Keratinocyte (primary cell): ENCODE results near the gene XCL2. TPM values are rescaled to one million over a fixed set of nuclear protein-coding genes. Genes with fewer than 3 reads are reported as not detected.
"Not testable (repeated sequence)": the region's sequence is repeated elsewhere in the genome, so short reads cannot be mapped to it uniquely, and the experiment has no call there.

Experiments used
- DNase-seq: peaks from one replicate; pipeline ENCODE4 v3.0.0-alpha.2; 2011; ENCODE audit warnings: low read depth, missing footprints, low spot score
- FAIRE-seq: peaks from 2 replicates; lab custom pipeline; 2011; peaks lifted over from hg19 to GRCh38; lab: Jason Lieb, UNC
- H2AFZ ChIP-seq: 2 replicates; pipeline ENCODE4 v1.6.0; 2012; ENCODE audit warnings: low read length, control low read depth, inconsistent platforms; ENCODE audit not compliant: control insufficient read depth
- H3K27ac ChIP-seq: 2 replicates; pipeline ENCODE4 v1.5.1; 2011; ENCODE audit warnings: low read length; ENCODE audit not compliant: control insufficient read depth, insufficient read depth
- H3K27me3 ChIP-seq: 3 replicates; pipeline ENCODE4 v1.6.0; 2011; ENCODE audit warnings: low read length; ENCODE audit not compliant: control insufficient read depth, insufficient read depth; ENCODE audit errors: extremely low read depth
- H3K36me3 ChIP-seq, 2 experiments: 2 replicates in 1 of 2; 3 replicates in 1 of 2; pipeline ENCODE4 v1.5.1; 2011; ENCODE audit warnings: low read length in 2 of 2, mild to moderate bottlenecking in 1 of 2; ENCODE audit not compliant: control insufficient read depth in 2 of 2, insufficient read depth in 2 of 2; ENCODE audit errors: extremely low read depth in 1 of 2
- H3K4me1 ChIP-seq: 3 replicates; pipeline ENCODE4 v1.5.1; 2011; ENCODE audit warnings: low read length; ENCODE audit not compliant: control insufficient read depth, insufficient read depth; ENCODE audit errors: extremely low read depth
- H3K4me2 ChIP-seq: 3 replicates; pipeline ENCODE4 v1.6.0; 2011; ENCODE audit warnings: low read depth, low read length; ENCODE audit not compliant: control insufficient read depth, insufficient read depth; ENCODE audit errors: extremely low read depth
- H3K4me3 ChIP-seq, 3 experiments: fragments of 200-600 bp in 1 of 3; sonication (generic) in 1 of 3; 2 replicates in 2 of 3; 3 replicates in 1 of 3; pipeline ENCODE4 v1.5.1; 2011 to 2016; ENCODE audit warnings: low read length in 3 of 3, mild to moderate bottlenecking in 3 of 3, control low read depth in 2 of 3, inconsistent platforms in 1 of 3, low read depth in 1 of 3, mixed read lengths in 1 of 3, mixed run types in 1 of 3, moderate library complexity in 1 of 3; ENCODE audit not compliant: control insufficient read depth in 2 of 3, insufficient read depth in 2 of 3; ENCODE audit errors: extremely low read depth in 1 of 3
- H3K79me2 ChIP-seq: 2 replicates; pipeline ENCODE4 v1.6.0; 2012; ENCODE audit warnings: low read length; ENCODE audit not compliant: control insufficient read depth, insufficient read depth
- H3K9ac ChIP-seq: 3 replicates; pipeline ENCODE4 v1.6.0; 2011; ENCODE audit warnings: low read length; ENCODE audit not compliant: control insufficient read depth, insufficient read depth; ENCODE audit errors: extremely low read depth
- H3K9me1 ChIP-seq: 3 replicates; pipeline ENCODE4 v1.6.0; 2011; ENCODE audit warnings: low read length; ENCODE audit not compliant: control insufficient read depth, insufficient read depth; ENCODE audit errors: extremely low read depth
- H3K9me3 ChIP-seq: 2 replicates; pipeline ENCODE4 v1.5.1; 2012; ENCODE audit warnings: low read depth, low read length; ENCODE audit not compliant: control insufficient read depth
- H4K20me1 ChIP-seq: 3 replicates; pipeline ENCODE4 v1.6.0; 2011; ENCODE audit warnings: low read length; ENCODE audit not compliant: control insufficient read depth, insufficient read depth; ENCODE audit errors: extremely low read depth
- EZH2 ChIP-seq: IDR thresholded peaks from one replicate; pipeline ENCODE4 v1.6.1; 2012; ENCODE audit warnings: inconsistent platforms, mild to moderate bottlenecking, low read length, moderate library complexity
- dilution Hi-C: fragments of 300-500 bp; cut with MboI; formaldehyde crosslinking; loops from one replicate; pipeline ENCODE4 v1.7.0; 2020; ENCODE audit warnings: low sequenced_read_pairs; ENCODE audit not compliant: extremely low pct_ligation_motif_present
- polyA plus RNA-seq, 5 experiments: library from polyadenylated mRNA; depleted of rRNA in 3 of 5; stranded (reverse) in 3 of 5; stranded (forward) in 1 of 5; unstranded in 1 of 5; fragments of >200 nt; gene quantifications; 1 replicate in 1 of 5; 2 replicates in 3 of 5; 3 replicates in 1 of 5; pipeline versions ENCODE4 v1.2.1 to v1.2.3, GENCODE V29; 2011 to 2012; ENCODE audit warnings: missing spikeins in 2 of 5, low read depth in 1 of 5, low replicate concordance in 1 of 5
- TF ChIP-seq, protein P1 (sequence below), 3 experiments: IDR thresholded peaks in 1 of 3; conservative IDR thresholded peaks in 1 of 3; optimal IDR thresholded peaks in 1 of 3; 2 replicates in 2 of 3; 3 replicates in 1 of 3; pipeline versions ENCODE3 to v1.5.1; 2011; ENCODE audit warnings: low read length in 3 of 3, mild to moderate bottlenecking in 3 of 3, moderate library complexity in 2 of 3, control low read depth in 1 of 3, inconsistent platforms in 1 of 3; ENCODE audit not compliant: insufficient read depth in 2 of 3; ENCODE audit errors: extremely low read depth in 1 of 3

XCL2 gene
- polyA plus RNA-seq, 1 donor (not counting 4 experiments of a cell fraction or from before 2014, with no cell fraction given), result not detected

DNA sequence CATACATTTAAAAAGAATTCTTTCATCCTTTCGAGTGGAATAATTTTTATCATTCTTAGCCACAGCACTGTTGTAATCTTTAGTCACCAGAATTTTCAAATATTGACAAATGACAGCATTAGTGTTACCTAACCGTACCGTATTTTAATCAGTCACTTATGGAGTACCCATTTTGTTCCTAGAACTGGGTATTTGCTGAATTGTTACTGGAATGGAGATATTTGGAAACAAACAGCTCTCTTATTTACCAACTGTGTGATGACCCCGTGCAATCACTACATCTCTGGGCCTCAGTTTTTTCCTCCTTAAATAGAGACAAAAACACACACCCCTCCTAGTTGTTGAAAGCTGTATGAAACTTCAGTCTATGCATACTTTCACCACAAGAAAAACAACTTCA lies 7.9 kb upstream of the XCL2 start:
- Histone ChIP-seq H3K36me3 (no peaks in the 10 kb centered on the region), H4K20me1 (no peaks in the 10 kb centered on the region), H3K27ac (no peak overlapping the region), H3K79me2 (no peaks in the 10 kb centered on the region), H3K4me2 (no peak overlapping the region), H3K9ac (no peak overlapping the region), H2AFZ (no peak overlapping the region), H3K4me3 (no peak overlapping the region), H3K9me1 (no peaks in the 10 kb centered on the region), H3K4me1 (no peaks in the 10 kb centered on the region), H3K27me3 (peaks cover 9% of the 10 kb centered on the region), H3K9me3 (no peaks in the 10 kb centered on the region)
- no peak for FAIRE-seq
- dilution Hi-C loops, result no loop called here
- DNase-seq, result no peak
- TF ChIP-seq, protein P1, sequence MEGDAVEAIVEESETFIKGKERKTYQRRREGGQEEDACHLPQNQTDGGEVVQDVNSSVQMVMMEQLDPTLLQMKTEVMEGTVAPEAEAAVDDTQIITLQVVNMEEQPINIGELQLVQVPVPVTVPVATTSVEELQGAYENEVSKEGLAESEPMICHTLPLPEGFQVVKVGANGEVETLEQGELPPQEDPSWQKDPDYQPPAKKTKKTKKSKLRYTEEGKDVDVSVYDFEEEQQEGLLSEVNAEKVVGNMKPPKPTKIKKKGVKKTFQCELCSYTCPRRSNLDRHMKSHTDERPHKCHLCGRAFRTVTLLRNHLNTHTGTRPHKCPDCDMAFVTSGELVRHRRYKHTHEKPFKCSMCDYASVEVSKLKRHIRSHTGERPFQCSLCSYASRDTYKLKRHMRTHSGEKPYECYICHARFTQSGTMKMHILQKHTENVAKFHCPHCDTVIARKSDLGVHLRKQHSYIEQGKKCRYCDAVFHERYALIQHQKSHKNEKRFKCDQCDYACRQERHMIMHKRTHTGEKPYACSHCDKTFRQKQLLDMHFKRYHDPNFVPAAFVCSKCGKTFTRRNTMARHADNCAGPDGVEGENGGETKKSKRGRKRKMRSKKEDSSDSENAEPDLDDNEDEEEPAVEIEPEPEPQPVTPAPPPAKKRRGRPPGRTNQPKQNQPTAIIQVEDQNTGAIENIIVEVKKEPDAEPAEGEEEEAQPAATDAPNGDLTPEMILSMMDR (optimal IDR thresholded peaks at IDR 0.05 in 1 of 3, IDR thresholded peaks at IDR 0.05 in 1 of 3, conservative IDR thresholded peaks at IDR 0.05 in 1 of 3; ENCODE audit: extremely low read depth in 1 of 3, insufficient read depth in 2 of 3, low read length in 3 of 3), result no peak

DNA sequence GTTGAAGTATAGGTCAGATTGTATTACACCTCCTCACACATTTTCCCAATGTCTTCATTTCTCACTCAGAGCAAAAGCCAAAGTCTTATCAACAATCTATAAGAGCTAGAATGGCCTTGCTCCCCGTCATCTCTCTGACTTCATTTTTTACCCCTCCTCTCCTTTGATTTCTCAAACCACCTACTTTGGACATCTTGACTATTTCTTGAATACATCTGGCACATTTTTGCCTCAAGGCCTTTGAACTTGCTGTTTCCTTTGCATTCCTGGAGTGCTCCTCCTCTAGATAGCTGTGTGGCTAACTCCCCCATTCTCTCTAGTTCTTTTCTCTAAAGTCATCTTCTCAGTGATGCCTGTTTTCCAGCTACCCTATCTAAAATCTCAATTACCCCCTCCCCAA lies 7.2 kb upstream of the XCL2 start:
- Histone ChIP-seq H4K20me1 (no peaks in the 10 kb centered on the region), H3K27me3 (peaks cover 9% of the 10 kb centered on the region), H2AFZ (no peak overlapping the region), H3K9me3 (no peaks in the 10 kb centered on the region), H3K4me3 (no peak overlapping the region), H3K36me3 (no peaks in the 10 kb centered on the region), H3K4me2 (no peak overlapping the region), H3K4me1 (no peaks in the 10 kb centered on the region), H3K9ac (no peak overlapping the region), H3K9me1 (no peaks in the 10 kb centered on the region), H3K27ac (no peak overlapping the region), H3K79me2 (no peaks in the 10 kb centered on the region)
- FAIRE-seq (no peak), DNase-seq (no peak)
- TF ChIP-seq, protein P1 (optimal IDR thresholded peaks at IDR 0.05 in 1 of 3, IDR thresholded peaks at IDR 0.05 in 1 of 3, conservative IDR thresholded peaks at IDR 0.05 in 1 of 3; ENCODE audit: extremely low read depth in 1 of 3, insufficient read depth in 2 of 3, low read length in 3 of 3), result no peak
- TF ChIP-seq EZH2, result no peak
- dilution Hi-C loops, result no loop called here

DNA sequence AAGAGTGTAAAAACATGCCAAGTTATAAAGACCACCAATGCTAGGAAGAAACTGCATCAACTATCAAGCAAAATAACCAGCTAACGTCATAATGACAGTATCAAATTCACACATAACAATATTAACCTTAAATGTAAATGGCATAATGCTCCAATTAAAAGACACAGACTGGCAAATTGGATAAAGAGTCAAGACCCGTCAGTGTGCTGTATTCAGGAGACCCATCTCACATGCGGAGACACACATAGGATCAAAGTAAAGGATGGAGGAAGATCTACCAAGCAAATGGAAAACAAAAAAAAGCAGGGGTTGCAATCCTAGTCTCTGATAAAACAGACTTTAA lies 2.7 kb upstream of the XCL2 start:
- dilution Hi-C loops, H3K27me3 ChIP-seq, H3K36me3 ChIP-seq, H3K4me3 ChIP-seq, H3K9ac ChIP-seq, H3K27ac ChIP-seq, H3K9me1 ChIP-seq, H3K4me2 ChIP-seq, DNase-seq, H2AFZ ChIP-seq, H3K4me1 ChIP-seq, H3K9me3 ChIP-seq, H4K20me1 ChIP-seq, H3K79me2 ChIP-seq, FAIRE-seq: not testable (repeated sequence)
